Measurements from ENCODE around the gene SEZ6. TPM values are rescaled to one million over a fixed set of nuclear protein-coding genes. Genes with fewer than 3 reads are reported as not detected.

The SEZ6 gene
- total and polyA plus RNA-seq, 10 of the 15 experiments (the other 5 are each of a cell fraction or from before 2014, with no cell fraction given): 0.05 to 0.87 (median 0.17) TPM; not detected in 4

DNA sequence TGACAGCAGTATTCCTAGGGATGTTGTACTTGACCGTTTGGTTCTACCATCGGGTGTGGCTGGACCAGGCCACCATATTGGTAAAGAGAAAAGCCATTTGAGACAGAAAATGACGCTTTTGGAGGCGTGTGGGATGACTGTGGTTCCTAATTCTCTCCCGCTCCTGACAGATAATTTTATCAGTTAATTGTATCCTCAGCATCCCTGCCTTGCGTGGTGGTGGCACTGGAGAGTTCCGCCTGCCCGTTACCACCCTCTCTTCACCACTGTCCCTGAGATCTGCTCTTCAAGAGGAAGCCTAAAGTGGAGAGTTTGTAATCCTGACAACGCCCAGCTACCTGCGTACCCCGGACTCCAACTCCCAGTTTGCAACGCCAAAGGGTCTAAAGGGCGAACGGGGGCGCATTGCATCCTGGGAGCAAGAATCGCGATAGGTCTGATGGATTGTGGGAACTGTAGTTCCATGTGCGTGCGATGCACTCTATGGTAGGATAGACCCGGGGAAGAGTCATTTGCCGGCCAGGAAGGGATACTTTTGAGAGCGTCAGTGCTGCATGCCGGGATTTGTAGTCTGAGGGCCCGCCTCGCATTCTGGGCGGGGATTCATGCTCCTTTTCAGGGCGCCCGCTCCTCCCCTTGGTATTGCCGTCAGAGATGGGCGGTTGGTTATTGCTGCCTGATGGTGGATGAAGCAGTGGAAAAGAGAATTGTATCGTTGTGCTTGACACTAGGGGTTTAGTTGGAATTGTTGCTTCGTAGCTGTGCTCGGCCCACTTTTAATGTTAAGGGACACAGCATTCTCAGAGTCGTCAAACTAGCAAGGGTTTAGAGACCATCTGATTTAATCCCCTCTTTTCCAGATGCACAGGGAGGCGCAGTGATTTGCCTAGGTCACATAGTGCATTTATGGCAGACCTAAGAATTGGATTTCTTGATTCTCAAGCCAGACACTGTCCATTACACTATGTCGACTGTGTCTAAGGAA is 53.5 kb downstream of the SEZ6 start (continued):
- TF ChIP-seq SREBF1 (IDR thresholded peaks at IDR 0.05; ENCODE audit: low read length): peak; percentile 92
- TF ChIP-seq SMAD1 (IDR thresholded peaks at IDR 0.05; ENCODE audit: low read depth, partially characterized antibody): peak; percentile 80
- TF ChIP-seq, protein P1, sequence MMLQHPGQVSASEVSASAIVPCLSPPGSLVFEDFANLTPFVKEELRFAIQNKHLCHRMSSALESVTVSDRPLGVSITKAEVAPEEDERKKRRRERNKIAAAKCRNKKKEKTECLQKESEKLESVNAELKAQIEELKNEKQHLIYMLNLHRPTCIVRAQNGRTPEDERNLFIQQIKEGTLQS (IDR thresholded peaks at IDR 0.05; ENCODE audit: borderline replicate concordance, extremely low read depth, low read depth, low read length): 0 out of 2 replicates have a peak, but pooled peaks have one; percentile 53
- TF ChIP-seq, protein P2, sequence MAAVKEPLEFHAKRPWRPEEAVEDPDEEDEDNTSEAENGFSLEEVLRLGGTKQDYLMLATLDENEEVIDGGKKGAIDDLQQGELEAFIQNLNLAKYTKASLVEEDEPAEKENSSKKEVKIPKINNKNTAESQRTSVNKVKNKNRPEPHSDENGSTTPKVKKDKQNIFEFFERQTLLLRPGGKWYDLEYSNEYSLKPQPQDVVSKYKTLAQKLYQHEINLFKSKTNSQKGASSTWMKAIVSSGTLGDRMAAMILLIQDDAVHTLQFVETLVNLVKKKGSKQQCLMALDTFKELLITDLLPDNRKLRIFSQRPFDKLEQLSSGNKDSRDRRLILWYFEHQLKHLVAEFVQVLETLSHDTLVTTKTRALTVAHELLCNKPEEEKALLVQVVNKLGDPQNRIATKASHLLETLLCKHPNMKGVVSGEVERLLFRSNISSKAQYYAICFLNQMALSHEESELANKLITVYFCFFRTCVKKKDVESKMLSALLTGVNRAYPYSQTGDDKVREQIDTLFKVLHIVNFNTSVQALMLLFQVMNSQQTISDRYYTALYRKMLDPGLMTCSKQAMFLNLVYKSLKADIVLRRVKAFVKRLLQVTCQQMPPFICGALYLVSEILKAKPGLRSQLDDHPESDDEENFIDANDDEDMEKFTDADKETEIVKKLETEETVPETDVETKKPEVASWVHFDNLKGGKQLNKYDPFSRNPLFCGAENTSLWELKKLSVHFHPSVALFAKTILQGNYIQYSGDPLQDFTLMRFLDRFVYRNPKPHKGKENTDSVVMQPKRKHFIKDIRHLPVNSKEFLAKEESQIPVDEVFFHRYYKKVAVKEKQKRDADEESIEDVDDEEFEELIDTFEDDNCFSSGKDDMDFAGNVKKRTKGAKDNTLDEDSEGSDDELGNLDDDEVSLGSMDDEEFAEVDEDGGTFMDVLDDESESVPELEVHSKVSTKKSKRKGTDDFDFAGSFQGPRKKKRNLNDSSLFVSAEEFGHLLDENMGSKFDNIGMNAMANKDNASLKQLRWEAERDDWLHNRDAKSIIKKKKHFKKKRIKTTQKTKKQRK (IDR thresholded peaks at IDR 0.05; ENCODE audit: low read depth, low read length): 0 out of 2 replicates have a peak, but pooled peaks have one; percentile 30
- TF ChIP-seq PAX5 (IDR thresholded peaks at IDR 0.05; ENCODE audit: borderline replicate concordance, low read depth, low read length): no peak
- peak in 1 of 2 experiments; percentile 65; a peak in 1 of 4 replicates for TF ChIP-seq SRF (IDR thresholded peaks at IDR 0.05; ENCODE audit: low read depth in 2 of 2, low read length in 2 of 2)
- no peak for TF ChIP-seq HDAC2 (IDR thresholded peaks at IDR 0.05)
- peak; percentile 91 for TF ChIP-seq CREB1 (IDR thresholded peaks at IDR 0.05; ENCODE audit: low read depth)
- no peak; the same call in 1 of the 2 replicates for TF ChIP-seq GATAD2B (conservative IDR thresholded peaks at IDR 0.05; ENCODE audit: low read depth)
- TF ChIP-seq KLF5 (IDR thresholded peaks at IDR 0.05; ENCODE audit: partially characterized antibody): no peak
- no peak for TF ChIP-seq FOXM1 (IDR thresholded peaks at IDR 0.05; ENCODE audit: low read depth, low read length)
- no peak; the same call in none of the 2 replicates for TF ChIP-seq YY1 (IDR thresholded peaks at IDR 0.05; ENCODE audit: low read depth, low read length)
- peak; percentile 85 for TF ChIP-seq POLR2A (IDR thresholded peaks at IDR 0.05; ENCODE audit: low read depth, low read length)
- no peak for TF ChIP-seq FOS (IDR thresholded peaks at IDR 0.05; ENCODE audit: borderline replicate concordance, extremely low read depth, insufficient read length)
- TF ChIP-seq ASH2L (IDR thresholded peaks at IDR 0.05; ENCODE audit: borderline replicate concordance, low read depth): no peak
- TF ChIP-seq ZZZ3 (IDR thresholded peaks at IDR 0.05; ENCODE audit: control insufficient read depth, insufficient read length, low read depth): no peak
- TF ChIP-seq RB1 (IDR thresholded peaks at IDR 0.05; ENCODE audit: borderline replicate concordance): peak; percentile 30; the same call in 1 of the 2 replicates
- peak; percentile 67; the same call in 1 of the 2 replicates for TF ChIP-seq POLR2AphosphoS5 (IDR thresholded peaks at IDR 0.05; ENCODE audit: low read length)
- no peak for TF ChIP-seq RAD21 (IDR thresholded peaks at IDR 0.05; ENCODE audit: insufficient read depth, low read depth, low read length)
- peak; percentile 75; the same call in 1 of the 2 replicates for TF ChIP-seq HSF1 (IDR thresholded peaks at IDR 0.05; ENCODE audit: low read depth, low read length)
- peak; percentile 77; the same call in 1 of the 2 replicates for TF ChIP-seq MYB (IDR thresholded peaks at IDR 0.05; ENCODE audit: borderline replicate concordance, low read depth, low read length)
- TF ChIP-seq ELK1 (IDR thresholded peaks at IDR 0.05; ENCODE audit: low read depth, low read length): 0 out of 2 replicates have a peak, but pooled peaks have one; percentile 66
- peak; percentile 99 for TF ChIP-seq NR2C1 (IDR thresholded peaks at IDR 0.05)
- TF ChIP-seq BCL11A (IDR thresholded peaks at IDR 0.05; ENCODE audit: low read depth, low read length): no peak

Data from GM12878 (cell line).